Measurements from ENCODE around the gene CCDC83. TPM values are rescaled to one million over a fixed set of nuclear protein-coding genes. Genes with fewer than 3 reads are reported as not detected.

CCDC83 gene
- total and polyA plus RNA-seq, 9 of the 15 experiments (the other 6 are each of a cell fraction or from before 2014, with no cell fraction given): not detected

- peak; percentile 84 for TF ChIP-seq REST (IDR thresholded peaks at IDR 0.05; ENCODE audit: borderline replicate concordance)
- TF ChIP-seq REST (CRISPR knock-in tag; IDR thresholded peaks at IDR 0.05; ENCODE audit: low read depth): no peak
- peak; percentile 72 to 89 for TF ChIP-seq RAD21 (CRISPR knock-in tag; conservative IDR thresholded peaks at IDR 0.05 in 1 of 2, IDR thresholded peaks at IDR 0.05 in 1 of 2)
- no peak for TF ChIP-seq TBP (optimal IDR thresholded peaks at IDR 0.05; ENCODE audit: low read depth, low read length)
- TF ChIP-seq MAFK (IDR thresholded peaks at IDR 0.05; ENCODE audit: low read length): no peak
- no peak for TF ChIP-seq CHD4 (IDR thresholded peaks at IDR 0.05; ENCODE audit: insufficient read depth, insufficient replicate concordance, low read depth, low read length, poor library complexity, severe bottlenecking)
- no peak for TF ChIP-seq MCM2 (IDR thresholded peaks at IDR 0.05; ENCODE audit: low read depth)
- TF ChIP-seq FOXP4 (CRISPR knock-in tag; IDR thresholded peaks at IDR 0.05; ENCODE audit: borderline replicate concordance): no peak
- TF ChIP-seq ASH1L (IDR thresholded peaks at IDR 0.05; ENCODE audit: borderline replicate concordance, low read depth, partially characterized antibody): no peak
- TF ChIP-seq XRCC5 (IDR thresholded peaks at IDR 0.05; ENCODE audit: low read depth, low read length): 0 out of 2 replicates have a peak, but pooled peaks have one; percentile 25
- peak in 1 of 2 experiments; percentile 65; a peak in 2 of 4 replicates for TF ChIP-seq RCOR1 (IDR thresholded peaks at IDR 0.05; ENCODE audit: borderline replicate concordance in 1 of 2, low read depth in 2 of 2, low read length in 2 of 2)
- no peak for TF ChIP-seq PHF8 (IDR thresholded peaks at IDR 0.05; ENCODE audit: borderline replicate concordance, low read length)
Measured at GRCh38 chr11:85941380-85941973, 86.3 kb downstream of the CCDC83 start (continued).

Measured in K562 (cell line).